ENCODE measurements around the gene HIP1R.
A peak's percentile ranks its signal among the peaks of the same experiment; 100 is the strongest.
"Not testable (repeated sequence)": the region's sequence is repeated elsewhere in the genome, so short reads cannot be mapped to it uniquely, and the experiment has no call there.

HIP1R gene

DNA sequence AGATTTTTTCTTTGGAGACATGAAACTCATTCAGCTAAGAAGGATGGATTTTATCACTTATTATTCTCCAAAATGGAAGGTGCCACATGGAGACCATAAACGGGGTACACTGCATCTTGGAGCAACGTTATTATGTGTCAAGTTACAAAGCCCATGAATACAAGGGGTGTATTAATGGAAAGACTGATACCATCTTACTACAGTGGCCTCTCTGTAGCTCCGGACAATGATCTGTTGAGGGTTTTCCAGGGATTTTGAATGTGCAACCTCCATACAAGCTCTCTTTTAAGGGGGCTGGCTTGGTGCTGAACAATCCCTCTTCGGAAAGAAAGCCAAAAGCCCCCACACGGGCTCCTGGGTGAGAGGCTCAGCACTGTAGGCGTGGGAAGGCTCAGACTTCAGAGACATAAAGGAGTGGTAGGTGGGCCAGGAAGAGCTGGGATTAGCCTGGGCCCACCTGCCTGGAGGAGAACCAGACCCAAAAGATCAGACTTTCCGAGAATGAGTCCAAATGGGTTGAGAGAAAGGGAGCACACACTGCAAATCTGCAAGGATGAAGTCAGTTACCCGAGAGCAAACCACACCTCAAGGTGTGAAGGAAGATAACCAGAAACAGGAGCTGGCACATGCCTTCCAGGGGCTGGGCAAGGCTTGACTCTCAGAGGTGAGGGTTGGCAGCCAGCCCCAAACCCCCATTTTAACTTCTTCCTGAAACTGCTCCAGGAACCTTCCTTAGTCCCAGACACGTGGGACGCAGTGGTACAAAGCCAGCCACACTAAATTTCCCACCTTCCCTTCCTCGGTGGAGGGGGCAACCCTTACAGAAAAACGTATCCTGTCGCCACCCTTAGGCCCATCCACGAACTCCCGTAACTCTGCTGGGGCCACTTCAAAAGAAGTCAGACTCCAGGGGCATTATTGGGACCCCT, 59.2 kb downstream of the HIP1R start:
- no peak for DNase-seq

DNA sequence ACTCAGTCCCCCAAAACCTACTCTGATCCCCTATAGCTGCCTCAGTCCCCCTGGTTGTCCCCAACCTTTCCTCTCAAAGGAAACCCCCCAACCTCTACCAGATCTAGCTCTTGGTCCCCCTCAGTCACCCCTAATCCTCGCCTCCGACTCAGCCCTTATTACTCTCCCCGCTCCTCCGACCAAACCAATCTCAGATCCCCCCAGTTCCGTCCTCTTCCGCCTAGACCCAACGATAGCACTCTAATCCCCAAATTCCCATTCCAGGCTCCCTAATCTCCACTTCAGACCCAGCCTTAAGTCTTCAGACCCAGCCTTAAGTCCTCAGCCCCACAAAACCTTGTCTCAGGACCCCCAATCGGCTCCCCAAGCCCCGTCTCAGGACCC, 60.1 kb downstream of the HIP1R start:
- DNase-seq: no peak

DNA sequence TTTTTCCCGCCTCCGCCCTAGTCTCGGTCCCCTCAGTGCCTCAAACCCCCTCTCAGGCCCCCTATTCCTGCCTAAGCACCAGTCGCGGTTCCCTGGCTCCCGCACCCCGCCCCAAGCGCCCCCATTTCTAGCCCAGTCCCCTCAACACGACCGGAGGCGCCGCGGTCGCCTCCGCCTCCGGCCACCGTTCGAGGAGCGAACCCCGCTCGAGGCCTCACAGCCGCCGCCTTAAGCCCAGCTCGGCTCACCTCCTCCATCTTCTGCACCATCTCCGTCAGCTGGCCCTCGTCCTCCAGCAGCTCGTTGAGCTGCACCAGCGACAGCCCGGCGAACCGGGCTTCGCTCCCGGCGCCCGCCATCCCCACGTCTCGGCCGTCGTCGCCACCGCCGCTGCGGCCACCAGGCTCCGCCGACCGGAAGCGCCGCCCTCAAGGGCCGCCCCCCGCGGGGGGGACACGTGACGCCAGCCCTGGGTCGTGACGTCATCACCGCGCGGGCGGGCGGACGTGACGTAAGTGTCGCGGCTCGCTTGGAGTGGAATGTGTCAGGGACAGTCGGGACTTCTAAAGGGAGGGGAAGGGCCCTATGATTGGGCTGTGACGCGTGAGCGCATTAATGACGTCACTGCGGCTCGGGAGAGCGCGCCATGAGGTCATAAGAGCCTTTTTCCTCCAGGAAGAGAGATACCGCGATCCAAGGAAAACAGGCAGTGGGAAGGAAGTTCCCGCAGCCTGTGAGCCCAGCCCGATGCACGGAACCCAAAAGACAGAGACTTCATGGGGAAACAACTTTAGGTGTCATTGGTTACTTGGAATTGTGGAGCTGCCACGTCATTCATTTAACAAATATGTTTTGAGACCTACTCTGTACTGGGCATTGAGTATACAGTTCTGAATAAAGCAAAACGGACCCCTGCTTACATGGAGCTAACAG, 60.7 kb downstream of the HIP1R start, which contains the start of gene VPS37B:
Gene VPS37B, minus strand, starts transcription at position 421 of the 933 bp plus-strand sequence. Its CDS starts 62 bp downstream, at position 359.
- peak; percentile 82 to 86 for DNase-seq

GRCh38 chr12:122896662-122897061, 61.4 kb downstream of the HIP1R start:
- DNase-seq: no peak

DNA sequence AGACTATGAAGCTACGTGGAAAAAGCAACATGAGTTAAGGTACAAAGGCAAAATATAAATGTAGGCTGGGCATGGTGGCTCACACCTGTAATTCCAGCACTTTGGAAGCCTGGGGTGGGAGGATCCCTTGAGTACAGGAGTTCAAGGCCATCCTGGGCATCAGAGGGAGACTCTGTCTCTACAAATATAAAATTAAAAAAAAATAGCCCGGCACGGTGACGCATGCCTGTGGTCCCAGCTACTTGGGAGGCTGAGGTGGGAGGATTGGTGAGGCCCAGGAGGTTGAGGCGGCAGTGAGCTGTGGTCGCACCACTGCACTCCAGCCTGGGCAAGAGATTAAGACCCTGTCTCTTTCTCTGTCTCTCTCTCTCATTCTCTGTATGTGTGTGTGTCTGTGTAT, 64.6 kb downstream of the HIP1R start:
- DNase-seq: no peak

DNA sequence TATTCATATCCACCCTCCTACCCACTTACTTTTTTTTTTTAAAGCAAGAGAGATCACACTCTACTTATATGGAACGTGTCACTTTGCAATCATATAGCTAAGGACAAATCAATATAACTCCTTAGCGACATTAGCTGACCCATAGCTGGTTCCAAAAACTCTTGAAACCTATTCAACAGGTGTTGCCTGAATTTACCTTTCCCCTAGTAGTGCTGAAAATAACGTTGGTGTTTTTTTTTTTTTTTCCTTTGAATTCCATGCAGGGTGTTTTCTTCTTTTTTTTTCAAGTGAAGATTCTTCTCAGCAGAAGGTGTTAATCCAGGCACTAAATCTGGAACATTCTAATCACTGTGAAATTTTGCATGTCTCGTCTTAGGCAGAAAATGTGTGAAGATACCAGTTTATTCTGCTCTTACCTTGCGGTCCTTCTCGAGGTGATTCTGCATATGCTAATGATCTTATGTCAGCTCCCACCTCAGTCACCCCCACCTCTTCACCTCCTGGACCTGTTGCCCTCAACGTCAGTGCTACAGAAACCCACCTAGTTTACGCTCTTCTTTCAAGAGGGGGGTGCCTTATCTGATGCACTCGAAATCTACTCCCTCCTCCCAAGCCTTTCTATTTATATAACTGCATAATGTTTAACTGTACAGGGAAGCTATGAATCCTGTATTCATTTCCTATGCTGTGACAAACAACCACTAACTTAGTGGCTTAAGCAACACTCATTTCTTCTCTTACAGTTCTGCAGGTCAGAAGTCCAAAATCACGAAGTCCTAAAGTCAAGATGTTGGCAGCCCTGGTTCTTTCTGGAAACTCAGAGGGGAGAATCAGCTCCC, 67.8 kb downstream of the HIP1R start:
- no peak for DNase-seq

- DNase-seq: no peak
Observed at GRCh38 chr12:122903693-122904034, 68.4 kb downstream of the HIP1R start.

GRCh38 chr12:122905258-122905657, 70.0 kb downstream of the HIP1R start:
- DNase-seq: not testable (repeated sequence)

GRCh38 chr12:122908915-122909314, 73.7 kb downstream of the HIP1R start:
- DNase-seq: no peak

- no peak for DNase-seq
Observed at GRCh38 chr12:122909442-122910288, 74.4 kb downstream of the HIP1R start.
